GM19455 (cell line): Measurements from ENCODE around the gene LDLRAD4.
A peak's percentile ranks its signal among the peaks of the same experiment; 100 is the strongest.

Experiments
- ATAC-seq: cut with Tn5 transposase; IDR thresholded peaks from one replicate; pipeline ENCODE4 v1.9.1; 2021; ENCODE audit not compliant: unreplicated experiment

Gene LDLRAD4

DNA sequence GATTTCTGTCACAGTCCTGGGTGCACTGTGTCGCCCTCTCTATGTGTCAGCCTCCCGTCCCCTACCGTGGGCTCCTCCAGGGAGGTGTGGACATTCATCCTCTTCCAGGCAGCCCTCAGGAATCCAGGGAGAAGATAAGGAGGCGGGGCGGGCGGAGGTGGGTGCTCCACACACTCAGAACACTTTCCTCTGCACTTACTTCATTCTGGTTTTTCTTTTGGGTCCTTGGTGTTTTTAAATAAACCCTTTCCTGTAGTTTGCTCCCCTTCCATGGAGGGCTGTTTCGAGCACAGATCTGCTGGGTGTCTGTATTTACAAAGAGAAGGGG lies 323.9 kb downstream of the LDLRAD4 start:
- no peak for ATAC-seq

DNA sequence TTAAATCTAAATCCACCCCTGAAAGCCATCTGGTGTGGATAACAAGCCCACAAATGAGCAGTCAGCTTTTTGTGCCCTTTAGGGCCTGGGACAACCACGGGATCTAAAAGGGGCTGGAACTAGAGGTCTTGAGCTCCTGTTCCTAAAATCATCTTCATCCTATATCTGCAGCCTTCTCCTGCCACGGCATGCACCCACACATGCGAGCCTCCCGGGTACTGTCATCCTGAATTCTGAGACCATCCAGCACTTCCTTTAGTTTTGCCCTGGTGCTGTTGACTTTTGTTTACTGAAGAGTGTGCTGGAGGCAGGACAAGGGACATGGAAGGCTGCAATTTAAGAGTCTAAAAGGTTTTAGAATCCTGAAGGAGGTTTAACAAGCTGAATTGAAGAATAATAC lies 324.6 kb downstream of the LDLRAD4 start:
- no peak for ATAC-seq

DNA sequence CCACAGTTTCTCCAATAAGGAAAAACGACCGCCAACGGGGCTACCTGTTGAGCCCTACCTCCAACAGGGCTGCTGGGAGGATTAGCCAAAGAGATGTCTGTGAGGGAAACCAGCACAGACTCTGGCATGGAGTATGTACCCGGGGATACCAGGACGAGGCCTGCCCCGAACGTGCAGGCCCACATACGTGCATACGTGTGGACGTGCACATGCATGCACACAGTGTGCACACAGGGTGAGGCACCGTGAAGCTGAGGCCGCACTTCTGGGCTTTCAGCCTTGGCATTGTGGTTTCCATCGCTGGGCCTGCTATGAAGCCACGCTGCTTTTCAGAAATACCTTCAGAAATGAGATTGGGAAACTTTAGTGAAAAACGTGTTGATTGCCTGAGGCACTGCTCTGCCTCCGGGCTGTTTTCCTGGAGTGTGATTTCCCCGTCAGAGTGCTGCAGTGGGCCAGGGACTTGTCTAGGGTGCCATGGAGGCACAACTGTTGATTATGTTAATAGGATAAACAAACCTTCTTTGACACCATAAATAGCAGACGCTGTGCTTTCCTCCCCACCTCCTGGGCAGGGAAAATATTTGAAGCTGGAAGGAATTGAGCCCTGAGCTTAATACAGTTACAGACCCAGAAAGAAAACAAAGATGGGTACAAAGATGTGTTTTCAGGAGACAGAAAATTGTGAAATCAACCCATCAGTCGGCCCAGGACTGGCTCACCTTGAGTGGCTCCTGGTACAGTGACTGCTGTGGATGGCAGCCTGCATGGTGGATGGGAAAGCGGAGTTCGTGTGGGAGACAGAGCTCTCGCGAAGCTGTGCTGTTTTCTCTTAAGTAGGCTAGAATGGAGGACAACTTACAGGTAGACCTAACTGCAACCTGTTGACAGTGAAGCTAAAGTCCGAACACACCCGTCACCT lies 325.5 kb downstream of the LDLRAD4 start:
- no peak for ATAC-seq

DNA sequence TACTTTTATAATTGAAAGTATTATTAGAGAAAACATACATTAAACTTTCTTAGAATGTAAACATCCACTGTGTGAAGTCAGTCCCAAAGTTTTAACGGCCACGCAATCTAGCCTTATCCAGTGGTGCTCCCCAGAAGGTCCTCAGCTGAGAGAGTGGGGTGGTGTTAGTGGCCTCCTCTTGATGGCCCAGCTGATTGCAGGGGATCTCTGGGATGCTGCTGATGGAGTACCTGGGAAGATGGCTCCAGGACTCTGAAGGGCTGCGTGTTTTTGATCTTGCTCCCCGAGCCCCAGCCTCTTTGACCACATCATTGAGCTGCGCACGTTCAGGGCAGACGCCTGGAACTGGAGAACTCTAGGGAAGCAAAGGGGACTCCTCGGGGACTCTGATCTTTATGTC lies 326.4 kb downstream of the LDLRAD4 start:
- ATAC-seq = no peak

DNA sequence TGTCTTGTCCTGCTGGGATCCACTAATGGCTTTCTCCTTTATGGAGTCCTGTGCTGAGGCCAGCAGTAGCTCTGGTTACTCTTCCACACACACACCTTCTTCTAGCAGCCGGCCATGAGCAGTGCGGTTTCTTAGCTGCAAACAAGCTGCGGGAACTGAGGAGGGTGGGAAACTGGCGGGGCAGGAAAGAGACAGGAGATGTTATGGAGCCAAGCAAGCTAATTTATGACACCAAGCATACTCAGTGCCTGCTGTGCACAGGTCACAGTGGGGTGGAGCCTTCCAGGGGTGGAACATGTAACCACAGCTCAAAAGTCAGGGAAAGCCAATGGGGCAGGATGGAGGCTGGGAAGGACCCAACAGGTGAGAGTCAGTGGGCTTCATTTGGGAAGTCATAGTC lies 327.0 kb downstream of the LDLRAD4 start:
- ATAC-seq = no peak

DNA sequence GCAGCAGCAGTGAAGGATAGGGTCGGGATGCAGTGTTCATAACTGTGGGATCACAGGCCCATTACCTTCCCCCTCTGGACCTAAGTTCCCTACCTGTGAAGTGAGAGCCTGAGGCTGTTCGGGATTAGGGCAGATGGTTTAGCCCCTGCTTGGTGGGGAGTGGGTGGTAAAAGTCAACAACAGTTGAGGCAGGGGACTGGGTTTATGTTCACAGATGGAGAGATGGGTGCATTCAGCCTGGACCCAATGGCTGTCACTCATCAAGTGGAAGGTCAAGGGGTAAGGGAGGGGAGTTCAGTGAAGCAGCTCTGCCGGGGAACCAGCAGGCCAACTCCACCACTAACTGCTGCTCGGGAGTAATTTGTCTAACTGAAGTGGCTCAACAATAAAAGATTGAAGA lies 327.4 kb downstream of the LDLRAD4 start:
- ATAC-seq = no peak

DNA sequence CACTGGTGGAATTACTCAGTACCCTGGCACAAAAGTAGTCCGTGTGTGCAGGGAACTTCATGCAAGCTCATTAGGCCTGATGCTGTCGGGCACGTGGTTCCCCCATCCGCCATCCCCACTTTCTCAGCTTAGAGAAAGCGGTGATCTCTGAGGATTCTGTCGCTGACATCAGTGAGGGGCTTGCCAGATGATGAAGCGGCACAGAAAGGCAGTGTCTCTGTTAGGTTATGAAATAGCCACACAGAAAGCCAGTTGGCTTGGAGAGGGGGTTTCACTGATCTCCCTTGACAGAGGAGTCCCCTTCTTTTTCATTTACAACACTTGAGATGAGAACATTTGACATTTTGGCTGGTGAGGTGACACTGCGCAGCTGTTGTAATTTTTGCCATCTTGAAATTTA lies 328.1 kb downstream of the LDLRAD4 start:
- no peak for ATAC-seq

DNA sequence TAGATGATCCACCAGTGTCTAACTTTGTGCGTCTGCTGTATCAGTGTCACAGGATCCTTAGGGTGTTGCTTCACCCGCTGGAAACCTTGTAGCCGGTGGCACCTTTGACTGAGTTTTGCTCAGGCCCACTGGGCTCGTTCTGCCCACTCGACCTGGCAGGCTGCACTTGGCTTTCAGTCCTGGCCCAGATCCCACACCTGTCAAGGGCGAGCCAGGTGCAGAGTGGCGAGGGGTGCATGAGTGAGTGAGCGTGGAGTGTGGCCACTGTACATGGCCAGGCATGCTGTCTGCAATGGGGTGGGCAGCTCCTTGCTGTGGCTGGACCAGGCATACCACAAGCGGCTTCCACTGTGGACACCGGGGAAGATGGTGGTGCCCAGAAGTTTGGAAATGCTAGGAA lies 328.8 kb downstream of the LDLRAD4 start:
- ATAC-seq = no peak

DNA sequence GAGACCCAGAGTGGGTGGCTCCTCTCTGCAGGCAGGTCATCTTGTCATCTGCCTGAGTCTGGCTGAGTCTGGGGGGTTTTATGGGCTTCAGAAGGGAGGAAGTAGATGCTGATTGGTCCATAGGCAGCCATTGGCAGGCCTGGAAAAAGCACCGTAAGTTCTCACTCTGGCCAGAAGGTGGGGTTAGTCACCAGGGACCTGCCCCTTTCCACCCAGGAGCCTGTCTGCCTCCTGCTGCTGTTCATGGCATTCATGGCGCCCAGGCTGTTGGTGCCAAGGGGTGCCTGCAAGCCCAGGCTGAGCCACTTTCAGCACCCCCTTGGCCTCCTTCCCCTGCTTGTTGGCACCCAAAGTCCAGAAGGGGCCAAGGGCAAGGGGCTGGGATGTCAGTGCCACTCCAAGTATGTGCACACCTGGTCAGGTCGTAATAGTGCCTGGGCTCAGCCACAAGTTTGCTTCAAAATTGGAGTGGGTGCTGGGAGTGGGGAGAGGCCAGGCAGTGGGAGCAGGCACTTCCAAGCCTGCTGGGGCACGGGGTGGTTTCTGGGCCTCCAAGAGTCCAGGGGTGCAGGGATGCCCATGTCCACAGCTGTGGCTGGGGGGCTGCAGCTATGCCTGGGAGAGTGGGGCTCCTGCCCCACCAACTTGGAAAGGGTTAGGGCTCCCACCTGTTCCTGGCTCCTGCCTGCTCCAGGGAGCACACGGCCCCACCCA lies 329.7 kb downstream of the LDLRAD4 start:
- no peak for ATAC-seq

DNA sequence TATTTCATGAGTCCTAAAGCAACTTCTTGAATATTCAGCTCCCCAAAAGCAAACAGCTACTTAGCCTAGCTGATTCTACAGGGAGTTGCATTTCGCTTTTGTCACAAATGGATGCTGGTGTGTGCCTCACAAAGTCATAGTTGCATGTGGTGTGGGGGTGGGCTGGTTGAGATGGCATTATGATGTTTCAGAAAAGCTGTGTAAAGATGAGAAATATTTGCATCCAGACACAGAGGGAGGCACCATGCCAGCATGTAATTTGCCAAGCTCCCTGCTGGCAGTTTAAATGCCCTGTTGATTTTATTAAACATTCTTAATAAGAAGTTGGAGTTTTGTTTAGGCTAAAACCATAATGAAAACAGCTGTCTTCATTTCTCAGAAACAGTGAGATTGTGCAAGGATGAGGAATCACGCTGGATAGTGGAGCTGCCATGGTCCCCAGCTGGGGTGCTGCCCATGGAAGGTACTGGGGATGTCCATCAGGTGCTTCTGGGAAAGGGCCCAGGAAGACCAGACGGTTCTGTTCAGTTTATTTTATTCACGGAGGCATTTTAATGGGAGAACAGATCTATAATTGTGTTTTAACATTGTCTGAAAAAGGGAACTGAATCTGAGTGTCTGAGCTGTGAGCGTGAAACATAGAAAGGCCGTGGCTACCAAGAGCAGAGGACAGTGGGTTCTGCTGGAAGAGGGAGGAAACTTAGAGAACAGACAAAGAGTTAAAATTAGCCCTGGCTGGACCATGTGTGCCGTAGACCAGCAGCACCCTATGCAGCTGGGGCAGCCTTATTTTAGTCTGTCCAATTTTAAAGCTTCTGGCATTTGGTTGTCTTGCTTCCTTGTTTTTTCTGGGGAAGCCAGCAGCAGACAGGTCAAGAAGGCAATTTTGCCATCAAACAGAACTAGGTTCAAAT lies 330.7 kb downstream of the LDLRAD4 start:
- ATAC-seq = peak; percentile 69

DNA sequence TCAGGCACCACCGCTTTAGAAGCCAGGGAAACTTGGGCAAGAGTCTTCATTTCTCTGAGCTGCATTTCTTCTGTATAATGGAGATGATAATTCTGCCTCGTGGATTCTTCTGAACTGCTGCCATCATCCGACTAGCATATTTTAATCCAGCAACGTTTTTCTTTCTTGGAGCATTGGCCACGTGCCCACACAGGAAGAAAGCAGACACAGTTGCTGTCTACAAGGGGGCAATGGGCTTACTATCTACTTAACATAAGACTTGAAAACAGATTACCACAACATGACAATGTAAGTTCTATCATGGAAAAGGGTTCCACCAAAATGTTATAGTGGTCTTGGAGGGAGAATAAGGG lies 331.3 kb downstream of the LDLRAD4 start:
- ATAC-seq = no peak

DNA sequence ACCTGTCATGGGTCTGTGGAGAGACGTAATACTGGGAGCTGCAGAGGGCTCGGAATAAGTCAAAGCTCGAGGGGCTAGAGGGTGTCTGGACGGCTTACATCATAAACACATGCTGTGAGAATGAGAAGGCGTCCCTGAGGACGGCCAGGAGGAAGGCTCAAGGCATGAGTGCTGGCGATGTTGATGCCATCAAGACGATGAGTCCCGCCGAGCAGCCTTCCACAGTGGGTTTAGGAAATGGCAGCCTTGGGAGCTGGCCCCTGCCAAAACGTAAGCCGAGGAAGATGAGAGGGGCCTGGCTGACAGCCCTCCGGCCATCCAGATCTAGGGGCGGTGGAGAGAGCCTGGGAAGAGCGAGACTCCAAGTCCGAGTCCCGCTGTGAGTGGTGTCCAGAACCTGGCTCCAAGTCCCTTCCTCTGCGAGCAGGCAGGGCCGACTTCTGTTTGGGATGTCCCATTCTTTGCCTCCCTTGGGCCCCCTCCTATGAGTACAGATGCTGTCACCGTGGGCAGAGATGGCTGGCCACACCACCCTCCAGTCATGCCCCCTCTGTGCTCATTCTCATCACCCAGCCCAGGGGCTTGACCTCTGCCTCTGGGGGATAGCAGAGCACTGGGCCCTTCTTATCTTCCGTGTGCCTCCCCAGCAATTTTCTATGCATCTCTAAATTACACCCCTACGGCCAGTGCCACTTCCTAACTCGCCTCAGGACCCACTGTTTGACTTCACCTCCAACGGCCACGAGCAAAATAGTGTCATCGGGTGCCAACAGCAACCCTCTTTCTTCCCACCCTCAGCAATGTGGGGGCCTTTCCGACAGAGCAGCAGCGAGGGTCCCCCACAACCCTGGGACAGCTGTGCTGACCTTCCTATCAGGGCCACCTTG lies 332.1 kb downstream of the LDLRAD4 start:
- ATAC-seq = no peak

DNA sequence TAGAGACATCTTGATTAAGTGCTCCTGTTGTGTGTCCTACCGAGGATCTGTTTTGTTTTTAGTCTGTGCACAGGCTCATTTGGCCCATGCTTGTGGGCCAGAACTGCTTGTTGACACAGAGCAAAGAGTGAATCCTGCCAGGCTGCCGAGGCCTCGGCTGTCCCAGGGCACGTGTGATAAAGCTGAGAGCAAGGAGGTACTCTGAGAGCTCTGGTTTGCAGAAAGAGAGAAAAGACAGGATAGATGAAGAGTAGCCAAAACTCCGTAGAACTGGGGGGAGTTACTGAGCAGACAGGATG lies 332.7 kb downstream of the LDLRAD4 start:
- no peak for ATAC-seq

DNA sequence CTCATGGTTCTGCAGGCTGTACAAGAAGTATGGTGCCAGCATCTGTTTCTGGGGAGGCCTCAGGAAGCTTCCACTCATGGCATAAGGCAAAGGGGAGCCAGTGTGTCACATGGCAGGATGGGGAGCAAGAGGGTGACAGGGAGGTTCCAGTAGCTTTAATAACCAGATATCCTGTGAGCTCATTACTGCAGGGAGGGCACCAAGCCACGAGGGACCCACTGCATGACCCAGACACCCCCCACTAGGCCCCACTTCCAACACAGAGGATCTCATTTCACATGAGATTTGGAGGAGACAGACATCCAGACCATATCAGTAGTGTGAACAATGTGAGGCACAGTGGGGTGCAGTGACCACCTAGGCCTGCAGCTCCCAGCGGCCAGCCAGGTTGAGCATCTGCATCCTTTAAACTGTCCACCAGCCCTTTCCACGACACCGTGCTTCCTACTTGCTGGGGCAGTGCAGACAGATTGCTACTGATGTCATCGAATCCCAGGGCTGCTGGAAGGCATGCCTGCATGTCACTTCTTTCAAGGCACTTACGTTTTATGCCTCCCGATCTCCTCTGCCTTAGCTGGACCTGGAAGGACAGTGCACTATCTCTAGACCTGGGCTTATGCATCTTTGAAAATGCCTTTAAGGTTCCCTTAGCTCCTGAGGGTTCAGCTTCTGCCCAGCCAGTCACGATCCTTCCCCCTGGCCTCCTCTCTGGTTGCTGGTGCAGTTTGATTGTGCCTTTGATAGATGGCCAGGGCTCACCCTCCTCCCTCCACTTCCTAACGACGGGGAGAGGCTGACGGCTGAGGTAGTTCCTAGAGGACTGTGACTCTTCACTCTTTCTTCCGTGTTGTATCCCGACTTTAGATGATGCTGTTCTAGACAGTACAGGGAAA lies 333.5 kb downstream of the LDLRAD4 start:
- no peak for ATAC-seq

DNA sequence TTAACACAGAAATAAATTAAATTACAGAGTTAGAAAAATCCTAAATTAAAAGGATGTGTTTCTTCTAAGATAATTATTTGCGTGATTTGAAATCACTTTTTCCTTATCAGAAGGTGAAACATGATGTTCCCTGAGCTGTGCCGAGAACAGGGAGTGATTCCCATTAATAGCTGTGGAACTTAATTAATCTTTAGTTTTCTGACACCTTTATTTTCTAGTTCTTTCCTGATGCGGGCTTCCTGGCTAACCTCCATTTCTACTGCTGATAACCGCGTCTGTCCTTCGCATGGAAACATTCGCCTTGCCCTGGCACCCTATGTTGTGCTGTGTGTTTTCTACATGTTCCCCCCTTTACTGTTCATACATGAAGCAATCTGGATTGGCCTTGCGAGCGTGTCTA lies 334.9 kb downstream of the LDLRAD4 start:
- ATAC-seq = no peak

DNA sequence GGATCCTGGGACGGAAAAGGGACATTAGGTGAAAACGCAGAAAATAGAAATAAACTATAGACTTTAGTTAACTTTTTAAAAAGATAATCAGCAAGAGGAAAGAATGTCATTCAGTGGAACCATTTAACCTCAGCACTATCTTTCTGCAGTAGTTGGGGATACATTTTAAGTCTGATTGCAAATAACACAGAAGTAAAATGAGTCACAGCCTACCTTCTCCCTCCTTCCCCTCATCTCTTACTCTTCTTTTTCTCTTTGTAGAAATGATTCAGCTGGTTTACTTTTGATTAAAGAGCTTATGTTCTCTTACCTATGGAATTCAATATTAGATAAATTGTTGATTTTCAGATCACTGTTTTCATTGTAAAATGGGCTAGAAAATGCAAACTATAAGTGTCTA lies 336.6 kb downstream of the LDLRAD4 start:
- no peak for ATAC-seq

DNA sequence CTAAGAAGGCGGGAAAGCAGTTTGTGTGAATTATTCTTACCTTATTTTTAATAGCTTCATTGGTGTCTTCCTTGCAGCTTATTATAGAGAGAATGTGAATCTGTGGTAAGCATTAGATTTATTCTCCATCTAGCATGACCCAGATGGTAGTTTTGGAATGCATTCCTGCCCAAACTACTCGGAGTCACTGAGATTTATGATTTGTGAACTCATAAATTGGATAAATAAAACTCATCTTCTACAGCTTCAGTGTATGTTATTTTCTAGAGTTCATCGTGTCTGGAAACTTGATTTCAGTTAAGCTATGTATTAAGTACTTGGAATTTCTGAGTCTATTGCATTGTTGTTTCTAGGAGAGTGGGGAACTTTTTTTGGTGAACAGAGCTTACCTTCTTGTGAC lies 337.3 kb downstream of the LDLRAD4 start:
- no peak for ATAC-seq

DNA sequence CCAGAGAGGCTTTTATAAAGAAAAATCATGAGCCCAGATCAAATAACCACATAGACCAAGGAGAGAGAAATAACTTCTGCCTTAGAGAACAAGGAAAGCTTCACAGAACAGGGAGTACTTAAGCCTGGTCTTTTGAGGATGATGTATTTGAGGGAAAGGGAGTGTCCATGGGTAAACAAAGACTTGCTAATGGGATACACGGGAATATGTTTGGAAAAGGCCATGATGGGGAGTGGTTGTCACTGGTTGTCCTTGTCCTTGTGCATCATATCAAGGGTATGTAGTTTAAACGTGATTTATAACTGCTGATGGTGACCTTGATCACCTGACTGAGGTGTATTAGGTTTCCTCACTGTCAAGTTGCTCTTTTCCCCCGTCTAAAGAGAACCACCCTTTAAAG lies 337.9 kb downstream of the LDLRAD4 start:
- no peak for ATAC-seq

DNA sequence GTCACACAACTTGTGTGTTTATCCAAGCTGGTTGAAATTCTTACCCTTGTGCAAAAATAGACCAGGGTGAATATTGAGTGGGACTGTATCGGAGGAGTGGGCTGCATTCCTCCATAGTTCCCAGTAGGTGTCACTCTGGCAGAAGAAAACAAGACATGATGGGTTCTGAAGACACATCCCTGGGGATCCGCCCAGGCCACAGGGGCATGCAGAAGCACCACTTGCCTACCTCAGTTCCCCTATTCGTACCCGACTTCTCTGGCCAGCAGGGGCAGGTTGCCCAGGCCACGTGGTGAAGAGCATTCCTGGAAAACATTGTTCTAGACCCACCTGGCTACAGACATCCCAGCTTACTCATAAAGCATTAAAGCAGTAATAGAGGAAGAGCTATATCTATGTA lies 339.6 kb downstream of the LDLRAD4 start:
- no peak for ATAC-seq

DNA sequence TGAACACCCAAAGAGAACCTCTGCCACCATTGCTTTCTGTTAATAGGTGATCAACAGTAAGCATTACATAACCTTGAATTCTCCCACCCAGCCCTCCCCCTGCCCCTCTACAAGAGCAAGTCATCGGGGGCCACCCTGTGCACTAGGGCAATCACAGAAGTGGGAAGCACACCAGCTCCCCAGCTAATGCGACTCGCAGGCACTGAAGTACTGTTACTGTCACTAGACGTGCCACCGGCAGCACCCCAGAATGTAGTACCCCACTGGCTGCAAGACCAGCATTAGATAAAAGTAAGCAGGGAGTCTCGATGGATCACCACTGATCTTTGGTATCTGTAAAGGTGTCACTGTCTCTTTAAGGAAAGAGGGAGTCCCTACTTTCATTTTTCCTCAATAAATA lies 340.2 kb downstream of the LDLRAD4 start:
- ATAC-seq = no peak
